ENCODE results near the gene SPAG8.

Gene SPAG8

GRCh38 chr9:35828716-35829083 is 16.6 kb upstream of the SPAG8 start, which contains the start of gene FAM221B:
Gene FAM221B (minus strand): TSS chr9:35828732. CDS start chr9:35826161, 2,571 bp downstream.
- no peak for DNase-seq (ENCODE audit: low read depth, low spot score)
- Histone ChIP-seq H3K36me3 (ENCODE audit: insufficient read depth, insufficient read length, low read length) (no peaks in the 10 kb centered on the region), H3K4me3 (ENCODE audit: insufficient read length, low read depth) (peak within 1 kb of the TSS; percentile 52), H3K9me3 (ENCODE audit: insufficient read depth, low read length) (no peaks in the 10 kb centered on the region), H3K27me3 (ENCODE audit: insufficient read depth, insufficient read length) (no peaks in the 10 kb centered on the region), H3K9ac (ENCODE audit: insufficient read length, low read depth) (peak within 1 kb of the TSS; percentile 74), H3K4me1 (ENCODE audit: insufficient read depth, insufficient read length) (no peaks in the 10 kb centered on the region)
- no peak for TF ChIP-seq SUZ12 (IDR thresholded peaks at IDR 0.05; ENCODE audit: extremely low read depth, insufficient read depth, insufficient read length)
- no peak for TF ChIP-seq YY1 (IDR thresholded peaks at IDR 0.05; ENCODE audit: insufficient read depth, insufficient read length)
- TF ChIP-seq ZNF274 (IDR thresholded peaks at IDR 0.05; ENCODE audit: low read depth, low read length) = no peak

- TF ChIP-seq YY1 (IDR thresholded peaks at IDR 0.05; ENCODE audit: insufficient read depth, insufficient read length) (no peak), SUZ12 (IDR thresholded peaks at IDR 0.05; ENCODE audit: extremely low read depth, insufficient read depth, insufficient read length) (no peak), ZNF274 (IDR thresholded peaks at IDR 0.05; ENCODE audit: low read depth, low read length) (no peak)
- no peak overlapping the region for H3K4me3 ChIP-seq (ENCODE audit: insufficient read length, low read depth)
- no peaks in the 10 kb centered on the region for H3K27me3 ChIP-seq (ENCODE audit: insufficient read depth, insufficient read length)
- H3K9ac ChIP-seq (ENCODE audit: insufficient read length, low read depth) = no peak overlapping the region
- DNase-seq (ENCODE audit: low read depth, low spot score) = no peak
- H3K36me3 ChIP-seq (ENCODE audit: insufficient read depth, insufficient read length, low read length) = no peaks in the 10 kb centered on the region
- H3K4me1 ChIP-seq (ENCODE audit: insufficient read depth, insufficient read length) = no peaks in the 10 kb centered on the region
- no peaks in the 10 kb centered on the region for H3K9me3 ChIP-seq (ENCODE audit: insufficient read depth, low read length)
Observed at GRCh38 chr9:35827486-35827885, 15.4 kb upstream of the SPAG8 start.

- no peak overlapping the region for H3K9ac ChIP-seq (ENCODE audit: insufficient read length, low read depth)
- H3K36me3 ChIP-seq (ENCODE audit: insufficient read depth, insufficient read length, low read length) = no peaks in the 10 kb centered on the region
- H3K9me3 ChIP-seq (ENCODE audit: insufficient read depth, low read length) = no peaks in the 10 kb centered on the region
- H3K4me3 ChIP-seq (ENCODE audit: insufficient read length, low read depth) = no peak overlapping the region
- DNase-seq (ENCODE audit: low read depth, low spot score) = no peak
- H3K27me3 ChIP-seq (ENCODE audit: insufficient read depth, insufficient read length) = no peaks in the 10 kb centered on the region
- no peak for TF ChIP-seq YY1 (IDR thresholded peaks at IDR 0.05; ENCODE audit: insufficient read depth, insufficient read length)
- TF ChIP-seq ZNF274 (IDR thresholded peaks at IDR 0.05; ENCODE audit: low read depth, low read length) = no peak
- H3K4me1 ChIP-seq (ENCODE audit: insufficient read depth, insufficient read length) = no peaks in the 10 kb centered on the region
Observed at GRCh38 chr9:35826071-35826701, 14.1 kb upstream of the SPAG8 start.

- TF ChIP-seq ZNF274 (IDR thresholded peaks at IDR 0.05; ENCODE audit: low read depth, low read length) = no peak
- no peak for TF ChIP-seq YY1 (IDR thresholded peaks at IDR 0.05; ENCODE audit: insufficient read depth, insufficient read length)
- no peak for TF ChIP-seq SUZ12 (IDR thresholded peaks at IDR 0.05; ENCODE audit: extremely low read depth, insufficient read depth, insufficient read length)
Observed at GRCh38 chr9:35822926-35823325, 10.9 kb upstream of the SPAG8 start.

GRCh38 chr9:35820076-35820475 is 8.0 kb upstream of the SPAG8 start:
- no peaks in the 10 kb centered on the region for H3K27me3 ChIP-seq (ENCODE audit: insufficient read depth, insufficient read length)
- H3K4me3 ChIP-seq (ENCODE audit: insufficient read length, low read depth) = no peak overlapping the region
- TF ChIP-seq SUZ12 (IDR thresholded peaks at IDR 0.05; ENCODE audit: extremely low read depth, insufficient read depth, insufficient read length) = no peak
- no peak for TF ChIP-seq YY1 (IDR thresholded peaks at IDR 0.05; ENCODE audit: insufficient read depth, insufficient read length)
- TF ChIP-seq ZNF274 (IDR thresholded peaks at IDR 0.05; ENCODE audit: low read depth, low read length) = no peak
- H3K9ac ChIP-seq (ENCODE audit: insufficient read length, low read depth) = no peak overlapping the region
- H3K36me3 ChIP-seq (ENCODE audit: insufficient read depth, insufficient read length, low read length) = no peaks in the 10 kb centered on the region
- no peak for DNase-seq (ENCODE audit: low read depth, low spot score)
- H3K9me3 ChIP-seq (ENCODE audit: insufficient read depth, low read length) = no peaks in the 10 kb centered on the region
- no peaks in the 10 kb centered on the region for H3K4me1 ChIP-seq (ENCODE audit: insufficient read depth, insufficient read length)

More at GRCh38 chr9:35822926-35823325, 10.9 kb upstream of the SPAG8 start:
- Histone ChIP-seq H3K9me3 (ENCODE audit: insufficient read depth, low read length) (no peaks in the 10 kb centered on the region), H3K27me3 (ENCODE audit: insufficient read depth, insufficient read length) (no peaks in the 10 kb centered on the region), H3K4me1 (ENCODE audit: insufficient read depth, insufficient read length) (no peaks in the 10 kb centered on the region), H3K36me3 (ENCODE audit: insufficient read depth, insufficient read length, low read length) (no peaks in the 10 kb centered on the region), H3K4me3 (ENCODE audit: insufficient read length, low read depth) (no peak overlapping the region), H3K9ac (ENCODE audit: insufficient read length, low read depth) (no peak overlapping the region)
- DNase-seq (ENCODE audit: low read depth, low spot score) = no peak

- no peak overlapping the region for H3K9ac ChIP-seq (ENCODE audit: insufficient read length, low read depth)
- H3K9me3 ChIP-seq (ENCODE audit: insufficient read depth, low read length) = no peaks in the 10 kb centered on the region
- no peak for DNase-seq (ENCODE audit: low read depth, low spot score)
- no peaks in the 10 kb centered on the region for H3K36me3 ChIP-seq (ENCODE audit: insufficient read depth, insufficient read length, low read length)
- no peaks in the 10 kb centered on the region for H3K27me3 ChIP-seq (ENCODE audit: insufficient read depth, insufficient read length)
- H3K4me1 ChIP-seq (ENCODE audit: insufficient read depth, insufficient read length) = peaks cover 3% of the 10 kb centered on the region
- no peak for TF ChIP-seq SUZ12 (IDR thresholded peaks at IDR 0.05; ENCODE audit: extremely low read depth, insufficient read depth, insufficient read length)
- TF ChIP-seq YY1 (IDR thresholded peaks at IDR 0.05; ENCODE audit: insufficient read depth, insufficient read length) = no peak
- TF ChIP-seq ZNF274 (IDR thresholded peaks at IDR 0.05; ENCODE audit: low read depth, low read length) = no peak
- no peak overlapping the region for H3K4me3 ChIP-seq (ENCODE audit: insufficient read length, low read depth)
Observed at GRCh38 chr9:35818341-35818740, 6.3 kb upstream of the SPAG8 start.

GRCh38 chr9:35816708-35817107 is 4.6 kb upstream of the SPAG8 start:
- no peak for TF ChIP-seq YY1 (IDR thresholded peaks at IDR 0.05; ENCODE audit: insufficient read depth, insufficient read length)
- DNase-seq (ENCODE audit: low read depth, low spot score) = no peak
- no peak overlapping the region for H3K4me3 ChIP-seq (ENCODE audit: insufficient read length, low read depth)

More at GRCh38 chr9:35816708-35817107, 4.6 kb upstream of the SPAG8 start:
- Histone ChIP-seq H3K36me3 (ENCODE audit: insufficient read depth, insufficient read length, low read length) (no peaks in the 10 kb centered on the region), H3K9ac (ENCODE audit: insufficient read length, low read depth) (no peak overlapping the region), H3K9me3 (ENCODE audit: insufficient read depth, low read length) (no peaks in the 10 kb centered on the region), H3K27me3 (ENCODE audit: insufficient read depth, insufficient read length) (peaks cover 2% of the 10 kb centered on the region), H3K4me1 (ENCODE audit: insufficient read depth, insufficient read length) (peaks cover 5% of the 10 kb centered on the region)

Data from NT2/D1 (cell line).